ENCODE results near the gene HOXD3.

HOXD3 gene

DNA sequence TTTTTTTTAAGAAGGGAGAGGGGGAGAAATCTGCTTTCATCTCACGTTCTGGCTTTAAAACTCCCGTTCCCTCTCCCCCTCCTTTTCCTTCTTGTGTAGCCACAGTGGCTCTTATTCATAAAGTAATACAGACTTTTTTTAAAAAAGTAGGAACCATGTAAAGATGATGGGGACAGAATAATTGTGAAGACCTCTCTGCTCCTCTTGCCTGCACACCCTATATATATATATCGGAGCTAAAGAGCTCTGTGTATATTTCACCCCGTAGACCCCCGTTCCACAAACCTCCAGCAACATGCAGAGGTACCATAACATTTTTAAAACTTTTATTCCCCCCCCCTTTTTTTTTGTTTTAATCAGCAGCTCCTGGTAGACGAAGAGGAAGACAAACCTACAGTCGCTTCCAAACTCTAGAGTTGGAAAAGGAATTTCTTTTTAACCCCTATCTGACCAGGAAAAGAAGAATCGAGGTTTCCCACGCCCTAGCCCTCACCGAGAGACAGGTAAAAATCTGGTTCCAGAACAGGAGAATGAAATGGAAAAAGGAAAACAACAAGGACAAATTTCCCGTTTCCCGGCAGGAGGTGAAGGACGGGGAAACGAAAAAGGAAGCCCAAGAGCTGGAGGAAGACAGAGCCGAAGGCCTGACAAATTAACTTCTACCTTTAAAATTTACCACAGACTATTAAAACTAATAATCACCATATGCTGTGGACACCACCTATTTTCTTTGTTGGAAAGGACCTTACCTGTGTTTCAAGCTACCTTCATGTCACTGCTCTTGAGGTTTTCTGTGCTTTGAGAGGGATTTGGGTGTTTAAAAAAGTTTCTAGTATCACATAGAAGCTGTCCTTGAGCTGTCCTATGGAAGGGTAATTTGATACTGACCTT is 25.9 kb upstream of the HOXD3 start:
- peak overlapping the region; percentile 48 for H3K4me3 ChIP-seq (ENCODE audit: low read depth, low read length)
- no peak for DNase-seq (ENCODE audit: low read depth)

DNA sequence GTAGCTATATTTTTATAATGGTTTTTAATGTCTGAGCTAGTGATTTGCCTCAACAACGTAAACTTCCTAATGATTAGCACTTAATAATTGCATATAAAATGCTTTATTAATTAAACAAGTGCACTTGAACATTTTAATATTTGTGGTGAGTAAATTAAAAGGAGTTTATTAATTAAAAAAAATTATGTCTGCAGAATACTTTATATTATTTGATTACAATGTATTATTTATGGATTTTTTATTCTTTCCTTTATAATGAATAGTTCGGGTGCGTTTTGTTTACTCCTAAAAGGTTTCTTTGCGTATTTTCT is 25.3 kb upstream of the HOXD3 start:
- peak overlapping the region; percentile 48 for H3K4me3 ChIP-seq (ENCODE audit: low read depth, low read length)
- no peak for DNase-seq (ENCODE audit: low read depth)

DNA sequence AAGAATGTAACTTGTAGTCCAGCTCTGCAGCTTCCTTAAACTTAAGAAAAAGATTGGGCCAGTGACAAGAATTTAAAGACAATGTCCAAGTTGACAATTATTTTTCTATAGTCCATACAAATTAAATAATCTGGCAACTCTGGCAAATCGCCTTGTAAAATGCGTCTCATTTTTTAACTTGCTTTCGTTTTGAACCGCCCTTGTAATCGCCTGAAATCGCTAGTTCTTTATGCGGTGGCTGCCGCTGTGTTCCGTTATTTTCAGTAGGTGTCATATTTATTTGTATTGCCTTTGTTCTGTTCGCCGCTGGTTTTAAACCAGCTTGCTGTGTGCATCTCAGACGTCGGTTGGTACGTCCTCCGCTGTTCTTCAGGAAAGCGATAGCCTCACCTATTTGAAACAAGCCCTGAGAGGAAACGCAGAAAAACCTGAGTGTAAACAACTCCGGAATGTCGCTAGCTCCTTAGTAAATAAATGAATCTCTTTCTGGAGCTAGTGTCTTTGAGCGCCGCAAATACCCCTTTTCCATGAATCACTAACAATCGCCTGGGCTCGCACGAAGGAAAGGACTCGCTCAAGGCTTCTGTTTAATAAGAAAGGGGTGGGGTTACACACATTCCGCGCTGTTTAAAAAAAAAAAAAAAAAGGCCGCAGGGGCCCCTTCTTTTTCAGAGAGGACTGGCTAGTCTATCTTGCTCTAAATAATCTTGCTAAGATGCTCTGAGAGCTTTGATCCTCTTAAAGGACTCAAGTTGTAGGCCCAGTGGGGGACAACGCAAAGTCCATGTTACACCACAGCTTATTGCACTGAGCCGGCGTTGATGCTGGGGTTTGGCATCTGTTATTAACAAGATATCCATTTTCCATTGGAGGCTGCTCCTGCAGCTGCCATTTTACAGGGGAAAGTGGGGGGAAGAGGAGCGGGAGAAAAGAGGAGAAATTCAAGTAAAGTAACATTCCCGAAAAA is 24.6 kb upstream of the HOXD3 start:
- H3K4me3 ChIP-seq (ENCODE audit: low read depth, low read length) = peak overlapping the region; percentile 14
- DNase-seq (ENCODE audit: low read depth) = no peak

DNA sequence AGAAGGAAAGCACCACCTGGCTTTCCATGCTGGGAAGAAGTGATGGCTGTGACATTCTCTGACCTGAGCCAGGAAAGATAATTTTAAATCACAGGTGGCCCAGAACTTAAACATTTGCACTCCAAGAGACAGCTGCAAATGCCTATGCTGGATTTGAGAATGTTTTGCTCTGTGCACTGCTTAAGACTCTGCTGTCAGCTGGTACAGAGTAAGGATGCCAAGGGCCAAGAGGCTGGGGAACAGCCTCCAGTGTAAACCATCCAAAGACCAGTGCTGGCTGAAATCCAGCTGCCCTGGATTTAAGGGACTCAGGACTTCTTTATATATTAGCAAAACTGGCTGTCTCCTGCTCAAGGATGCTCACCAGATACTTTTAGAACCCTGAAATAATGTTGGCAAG is 23.7 kb upstream of the HOXD3 start:
- no peak overlapping the region for H3K4me3 ChIP-seq (ENCODE audit: low read depth, low read length)
- DNase-seq (ENCODE audit: low read depth) = no peak

DNA sequence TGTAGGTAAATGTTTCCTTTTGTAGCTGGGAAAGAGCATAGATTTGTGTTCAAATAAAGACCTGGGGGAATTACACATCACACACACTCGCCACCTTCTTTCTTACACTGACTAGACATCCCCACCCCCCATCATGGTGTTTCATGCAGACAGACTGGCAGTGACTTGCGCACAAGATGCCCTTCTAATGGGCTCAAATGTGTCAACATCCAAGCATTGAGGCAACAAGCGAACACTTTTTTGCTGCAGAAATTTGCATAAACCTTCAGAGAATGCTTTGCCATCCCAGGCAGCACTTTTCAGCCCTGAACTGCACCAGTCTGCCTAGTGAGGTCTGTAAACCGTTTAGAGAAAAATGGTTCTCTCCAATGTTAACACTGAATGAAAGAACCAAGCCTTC is 23.1 kb upstream of the HOXD3 start:
- no peak overlapping the region for H3K4me3 ChIP-seq (ENCODE audit: low read depth, low read length)
- DNase-seq (ENCODE audit: low read depth) = no peak

DNA sequence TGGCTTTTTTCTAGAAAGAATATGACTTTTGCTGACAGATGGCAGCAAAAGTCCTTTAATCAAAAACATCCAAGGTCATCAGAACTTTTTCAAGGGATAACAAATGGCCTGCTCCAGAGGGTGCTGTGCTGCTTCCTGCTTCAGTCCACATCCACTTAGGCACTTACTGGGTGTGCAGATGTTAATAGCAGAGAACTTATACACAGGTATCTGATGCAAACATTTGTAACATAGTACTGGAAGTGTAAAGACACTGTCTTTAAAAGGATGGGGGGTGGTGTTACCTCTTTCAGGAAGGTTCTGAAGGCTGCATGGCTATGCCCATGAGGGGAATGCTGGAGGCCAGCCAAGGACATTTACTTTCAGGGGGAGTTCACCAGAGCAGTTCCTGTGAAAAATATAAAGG is 22.1 kb upstream of the HOXD3 start:
- H3K4me3 ChIP-seq (ENCODE audit: low read depth, low read length) = no peak overlapping the region
- DNase-seq (ENCODE audit: low read depth) = no peak

DNA sequence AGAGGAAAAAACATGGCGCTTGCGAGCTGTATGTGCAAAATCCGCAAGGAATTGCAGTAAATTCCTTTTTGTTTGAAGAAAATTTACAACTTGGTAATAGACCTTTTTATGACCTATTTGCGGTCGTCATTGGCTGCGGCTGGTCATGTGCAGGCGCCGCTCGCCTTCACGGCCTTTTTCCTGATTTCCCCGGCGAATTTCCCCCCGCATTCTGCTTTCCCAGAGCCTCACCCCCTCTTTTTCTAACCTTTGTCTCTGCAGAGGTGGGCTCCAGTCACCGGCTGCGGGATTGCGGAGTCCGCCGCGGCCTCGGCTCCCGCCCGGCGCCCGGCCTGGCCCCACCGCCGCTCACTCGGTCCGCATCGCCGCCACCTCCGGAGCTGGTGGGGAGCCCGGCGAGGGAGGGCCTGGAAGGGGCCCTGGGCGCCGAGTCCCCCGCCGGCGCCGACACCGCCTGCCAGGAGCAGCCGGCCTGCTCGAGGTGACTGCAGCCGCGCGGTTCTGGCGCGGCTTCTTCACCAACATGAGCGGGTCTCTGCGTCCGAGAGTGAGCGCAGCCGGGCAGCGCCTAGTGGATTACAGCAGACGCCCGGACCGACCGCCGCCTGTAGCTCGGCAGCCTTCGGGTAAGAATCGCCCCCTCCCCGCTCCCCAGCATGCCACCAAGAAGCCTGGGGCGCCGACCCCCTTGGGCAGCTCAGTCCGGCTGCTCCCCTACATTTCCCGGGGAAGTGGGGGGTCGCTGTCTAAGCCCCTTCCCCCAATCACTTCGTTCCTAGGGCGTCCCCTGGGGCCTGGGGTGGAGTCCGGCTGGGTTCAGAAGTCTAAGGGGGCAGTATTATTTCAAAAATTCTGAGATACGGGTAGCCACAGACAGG is 20.5 kb upstream of the HOXD3 start:
- no peak for DNase-seq (ENCODE audit: low read depth)
- H3K4me3 ChIP-seq (ENCODE audit: low read depth, low read length) = peak overlapping the region; percentile 68

DNA sequence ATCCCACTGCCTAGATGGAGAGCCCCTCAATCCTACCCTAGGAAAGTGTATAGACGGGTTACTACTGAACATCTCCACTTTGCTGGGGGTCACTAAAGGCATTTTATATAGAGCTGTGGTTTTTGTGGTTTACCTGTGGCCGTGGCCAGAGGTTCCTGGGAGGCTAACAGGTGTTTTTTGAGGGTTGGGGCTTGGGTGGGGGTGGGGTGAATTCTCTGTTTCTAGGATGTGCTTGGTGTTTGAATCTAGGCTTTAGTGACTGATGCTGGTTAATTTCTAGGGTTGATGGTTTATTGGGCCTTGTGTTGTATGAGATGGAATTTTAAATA is 19.9 kb upstream of the HOXD3 start:
- peak overlapping the region; percentile 68 for H3K4me3 ChIP-seq (ENCODE audit: low read depth, low read length)
- no peak for DNase-seq (ENCODE audit: low read depth)

DNA sequence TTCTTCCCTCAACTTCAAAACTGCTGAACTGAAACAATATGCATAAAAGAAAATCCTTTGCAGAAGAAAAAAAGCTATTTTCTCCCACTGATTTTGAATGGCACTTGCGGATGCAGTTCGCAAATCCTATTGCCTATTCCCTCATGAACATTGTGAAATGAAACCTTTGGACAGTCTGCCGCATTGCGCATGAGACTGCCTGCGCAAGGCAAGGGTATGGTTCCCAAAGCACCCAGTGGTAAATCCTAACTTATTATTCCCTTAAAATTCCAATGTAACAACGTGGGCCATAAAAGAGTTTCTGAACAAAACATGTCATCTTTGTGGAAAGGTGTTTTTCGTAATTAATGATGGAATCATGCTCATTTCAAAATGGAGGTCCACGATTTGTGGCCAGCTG is 19.2 kb upstream of the HOXD3 start:
- peak overlapping the region; percentile 68 for H3K4me3 ChIP-seq (ENCODE audit: low read depth, low read length)
- no peak for DNase-seq (ENCODE audit: low read depth)

DNA sequence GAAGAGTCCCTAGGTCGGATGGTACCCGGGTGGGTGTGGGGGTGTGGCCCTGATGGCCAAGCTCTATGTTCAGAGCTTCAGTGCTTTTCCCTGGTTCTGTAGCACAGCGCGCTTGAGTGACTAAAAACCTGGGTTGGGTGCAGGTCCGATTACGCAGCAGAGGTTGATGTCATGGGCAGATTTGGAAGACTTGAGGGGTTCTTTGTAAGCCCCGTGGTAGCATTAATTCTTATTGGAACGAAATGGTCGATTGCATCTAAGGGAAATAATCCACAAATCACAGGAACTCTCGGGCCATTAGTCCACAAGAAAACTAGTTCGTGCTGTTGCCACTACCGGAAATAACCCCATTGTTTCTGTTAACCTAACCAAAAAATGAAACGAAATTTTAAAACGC is 18.6 kb upstream of the HOXD3 start:
- no peak for DNase-seq (ENCODE audit: low read depth)
- peak overlapping the region; percentile 68 for H3K4me3 ChIP-seq (ENCODE audit: low read depth, low read length)

DNA sequence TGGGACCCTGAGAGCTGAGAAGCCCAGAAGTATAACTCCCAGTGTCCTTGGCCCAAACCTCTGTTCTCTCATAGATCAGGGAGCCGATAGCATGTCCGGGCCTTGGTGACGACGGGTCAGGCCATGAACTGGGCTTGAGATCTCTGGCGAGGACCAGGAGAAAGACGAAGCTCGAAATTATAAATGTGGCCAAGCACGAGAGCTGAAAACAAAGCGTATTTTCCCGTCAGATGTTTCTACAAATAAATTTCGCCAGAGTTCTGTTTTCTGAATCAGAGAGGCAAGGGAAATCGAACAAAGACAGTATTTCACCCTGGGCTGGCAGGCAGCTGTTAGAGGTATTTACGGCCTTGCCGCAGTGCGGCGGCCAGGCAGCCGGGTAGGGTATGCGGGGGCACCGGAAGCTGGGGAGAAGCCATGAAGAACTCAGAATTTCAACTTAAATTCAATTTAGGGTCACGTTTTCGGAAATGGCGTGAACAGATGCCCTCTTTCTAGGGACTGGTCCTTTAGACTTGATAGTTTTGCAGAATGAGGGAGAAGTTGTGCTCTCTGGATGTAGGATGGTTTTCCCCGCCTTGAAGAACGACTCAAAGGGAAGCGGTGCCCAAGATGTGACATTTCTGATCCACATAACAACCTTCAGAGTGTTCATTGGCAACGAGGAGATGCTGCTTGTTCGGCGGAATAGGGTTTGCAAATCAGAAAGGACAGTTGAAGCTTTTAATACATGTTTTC is 18.0 kb upstream of the HOXD3 start:
- H3K4me3 ChIP-seq (ENCODE audit: low read depth, low read length) = peak overlapping the region; percentile 68
- DNase-seq (ENCODE audit: low read depth) = no peak

DNA sequence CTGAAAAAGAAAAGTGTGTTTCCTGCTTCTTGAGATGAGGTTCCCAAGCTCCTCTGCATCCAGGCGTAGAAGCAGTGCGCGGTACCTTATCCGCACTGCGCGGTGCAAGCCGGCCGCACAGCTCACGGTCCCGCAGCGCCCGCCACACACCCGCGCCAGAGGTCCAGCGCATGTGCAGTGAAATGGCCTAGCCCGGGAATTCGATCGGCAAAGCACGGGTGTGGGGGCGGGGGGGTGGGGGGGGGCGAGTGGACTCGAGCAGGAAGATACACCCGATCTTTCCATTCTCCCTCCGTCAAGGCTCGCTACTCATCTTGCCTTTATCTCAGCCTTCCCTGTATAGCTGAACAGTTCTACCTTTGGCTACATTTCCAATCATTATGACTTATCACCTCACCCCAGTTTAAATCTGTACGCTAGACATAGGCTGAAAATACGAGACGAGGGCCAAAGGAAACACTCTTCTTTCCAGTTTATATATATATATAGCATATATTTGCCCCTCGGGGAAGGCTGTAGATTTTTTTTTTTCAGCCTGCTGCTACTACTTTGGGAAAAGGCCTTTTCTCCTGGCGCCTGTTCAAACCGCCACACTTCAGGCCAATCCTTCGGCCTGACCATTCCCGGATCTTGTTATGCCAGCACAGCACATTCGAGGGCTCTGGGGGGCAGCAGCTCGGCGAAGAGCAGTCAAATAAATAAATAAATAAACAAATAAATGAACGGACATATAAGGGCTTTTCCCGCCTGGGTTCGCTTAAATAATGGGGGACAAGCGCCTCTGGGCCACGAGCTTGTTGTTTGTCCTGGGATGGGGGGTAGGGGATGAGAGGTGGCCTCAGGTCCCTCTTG is 17.2 kb upstream of the HOXD3 start:
- DNase-seq (ENCODE audit: low read depth) = no peak
- peak overlapping the region; percentile 59 for H3K4me3 ChIP-seq (ENCODE audit: low read depth, low read length)

DNA sequence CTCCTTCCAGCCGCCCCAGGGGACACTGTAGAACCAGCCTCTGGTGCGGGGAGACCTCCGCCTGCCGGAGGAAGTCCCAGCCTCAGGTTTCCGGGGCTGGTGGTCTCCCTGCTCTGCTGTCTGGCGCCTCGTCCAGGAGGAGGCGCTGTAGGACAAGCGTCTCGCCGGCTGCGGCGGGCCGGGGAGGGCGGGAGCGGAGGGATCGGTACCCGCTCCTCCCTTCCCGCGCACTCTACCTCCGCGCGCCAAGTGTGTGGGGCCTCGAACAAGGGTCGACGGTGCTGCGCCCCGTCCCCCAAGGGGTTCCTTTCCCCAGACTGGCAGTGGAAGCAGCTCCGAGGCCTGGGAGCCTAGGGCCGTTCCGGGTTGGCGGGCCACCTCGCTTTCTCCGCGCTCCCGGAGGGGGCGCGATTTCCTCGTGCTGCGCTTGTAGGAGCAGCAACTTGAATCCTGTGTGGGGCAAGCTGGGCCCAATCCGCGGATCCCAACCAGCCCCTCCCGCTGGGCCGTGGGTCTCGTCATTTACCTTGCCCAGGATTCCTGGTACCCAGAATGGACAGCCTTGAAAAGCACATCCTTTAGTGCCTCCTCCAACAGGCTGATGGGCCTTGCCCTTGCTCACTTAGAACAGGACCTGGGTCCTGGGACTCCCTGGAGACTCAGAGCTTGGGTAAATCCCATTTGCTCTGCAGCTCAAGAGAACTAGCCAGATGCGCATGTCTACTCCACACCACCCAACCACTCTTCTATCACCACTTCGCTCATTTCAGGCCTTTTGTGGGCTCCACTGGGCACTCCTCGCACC is 16.4 kb upstream of the HOXD3 start:
- H3K4me3 ChIP-seq (ENCODE audit: low read depth, low read length) = peak overlapping the region; percentile 59
- DNase-seq (ENCODE audit: low read depth) = no peak

DNA sequence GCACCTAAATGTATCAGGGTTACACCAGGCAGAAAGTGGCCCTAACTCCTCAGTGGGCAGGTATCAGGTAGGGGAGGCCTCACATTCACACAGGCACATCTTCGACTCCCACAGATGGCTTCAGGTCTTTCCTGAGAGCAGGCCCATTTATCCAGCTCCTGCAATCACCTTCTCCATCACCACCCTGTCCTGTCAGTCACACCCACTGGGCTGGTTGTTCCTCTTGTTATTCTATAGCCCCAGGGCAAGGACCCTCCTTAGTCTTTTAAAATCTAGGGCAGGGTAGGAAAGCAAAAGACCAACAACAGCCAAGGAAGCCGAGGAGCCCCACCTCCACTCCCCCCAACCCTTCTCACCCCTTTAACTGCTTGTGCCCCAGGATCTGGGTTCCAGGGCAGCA is 14.8 kb upstream of the HOXD3 start:
- DNase-seq (ENCODE audit: low read depth) = no peak
- H3K4me3 ChIP-seq (ENCODE audit: low read depth, low read length) = no peak overlapping the region

DNA sequence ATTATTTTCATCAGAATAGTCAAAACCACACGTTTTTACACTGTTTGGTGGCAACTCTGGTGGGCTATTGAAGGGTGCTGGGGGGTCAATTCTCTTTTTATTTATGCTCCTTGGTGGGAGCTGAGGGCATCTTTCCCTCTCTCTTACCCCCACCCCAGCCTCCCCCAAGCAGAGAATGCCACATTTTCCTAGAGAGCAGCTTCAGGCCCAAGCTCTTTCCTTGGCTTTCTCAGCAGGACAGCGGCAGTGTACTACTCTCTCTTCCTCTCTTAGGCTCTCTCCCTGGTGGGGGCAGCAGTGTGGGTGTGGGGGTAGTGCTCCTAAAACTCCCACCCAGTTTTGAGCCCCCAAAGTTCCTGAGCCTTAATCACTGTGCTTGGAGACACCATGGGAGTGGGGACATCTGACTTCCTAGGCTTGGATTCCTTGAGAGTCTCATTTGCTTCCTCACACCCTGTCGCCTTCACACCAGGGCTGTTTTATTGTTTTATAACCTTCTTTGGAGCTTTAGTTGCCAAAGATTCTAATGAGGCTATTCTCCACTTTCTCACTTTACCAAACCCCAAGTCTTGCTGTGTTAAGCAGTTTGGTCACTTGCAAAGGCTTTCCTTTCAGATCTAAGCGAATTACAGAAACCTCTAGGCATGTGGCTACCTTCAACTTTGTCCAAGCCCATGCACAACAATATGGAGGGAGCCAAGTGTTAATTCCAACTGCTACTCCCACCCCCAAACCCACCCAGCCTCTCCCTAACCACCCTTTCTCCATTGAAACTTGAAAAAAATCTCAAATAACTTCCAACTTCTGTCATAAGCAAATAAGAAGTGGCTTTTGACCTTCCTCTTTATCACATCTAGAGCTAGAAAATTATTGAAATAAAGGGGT is 11.8 kb upstream of the HOXD3 start:
- H3K4me3 ChIP-seq (ENCODE audit: low read depth, low read length) = no peak overlapping the region
- no peak for DNase-seq (ENCODE audit: low read depth)

DNA sequence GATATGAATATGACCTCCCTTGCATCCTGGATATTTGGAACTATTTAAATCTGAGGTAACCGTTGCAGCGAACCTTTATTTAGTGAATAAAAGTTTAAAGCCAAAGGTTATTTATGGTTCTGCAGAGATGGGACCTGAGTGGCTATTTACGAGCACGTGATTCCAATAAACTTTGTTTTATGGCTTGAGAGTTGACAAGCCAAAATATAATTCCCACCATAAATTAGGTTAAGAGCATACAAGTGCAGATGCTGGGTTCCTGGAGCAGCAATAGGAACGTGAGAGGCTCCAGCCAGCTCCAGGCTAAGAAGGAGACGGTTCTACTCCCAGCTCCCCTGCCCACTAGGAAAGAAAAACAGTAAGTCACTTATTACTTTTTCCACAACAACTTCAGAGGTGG is 11.0 kb upstream of the HOXD3 start:
- DNase-seq (ENCODE audit: low read depth) = no peak
- H3K4me3 ChIP-seq (ENCODE audit: low read depth, low read length) = no peak overlapping the region

DNA sequence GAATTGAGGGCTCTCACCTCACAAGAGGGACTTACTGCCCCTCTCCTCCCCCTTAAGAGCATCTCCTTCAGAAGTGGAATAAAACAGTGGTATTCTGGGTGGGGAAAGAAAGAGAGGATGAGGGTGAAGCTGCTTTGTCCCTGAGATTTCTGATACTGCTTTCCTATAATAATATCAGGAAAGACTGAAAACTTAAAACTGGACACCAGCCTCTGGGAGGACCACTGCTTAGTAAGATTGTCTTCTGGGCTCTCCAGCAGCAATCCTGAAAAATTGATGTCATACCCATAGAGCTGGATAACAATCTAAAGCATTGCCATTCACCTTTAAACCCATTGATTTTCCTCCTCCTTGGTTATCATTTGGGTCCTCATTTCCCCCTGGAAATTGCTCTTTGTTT is 10.5 kb upstream of the HOXD3 start:
- no peak for DNase-seq (ENCODE audit: low read depth)
- no peak overlapping the region for H3K4me3 ChIP-seq (ENCODE audit: low read depth, low read length)
